GM19043 (cell line): ENCODE results near the gene EBF4.
"Not testable (repeated sequence)": the region's sequence is repeated elsewhere in the genome, so short reads cannot be mapped to it uniquely, and the experiment has no call there.

ENCODE experiments used
- ATAC-seq: cut with Tn5 transposase; IDR thresholded peaks from one replicate; pipeline ENCODE4 v1.9.1; 2021; ENCODE audit warnings: low read depth; ENCODE audit not compliant: unreplicated experiment

EBF4 gene

DNA sequence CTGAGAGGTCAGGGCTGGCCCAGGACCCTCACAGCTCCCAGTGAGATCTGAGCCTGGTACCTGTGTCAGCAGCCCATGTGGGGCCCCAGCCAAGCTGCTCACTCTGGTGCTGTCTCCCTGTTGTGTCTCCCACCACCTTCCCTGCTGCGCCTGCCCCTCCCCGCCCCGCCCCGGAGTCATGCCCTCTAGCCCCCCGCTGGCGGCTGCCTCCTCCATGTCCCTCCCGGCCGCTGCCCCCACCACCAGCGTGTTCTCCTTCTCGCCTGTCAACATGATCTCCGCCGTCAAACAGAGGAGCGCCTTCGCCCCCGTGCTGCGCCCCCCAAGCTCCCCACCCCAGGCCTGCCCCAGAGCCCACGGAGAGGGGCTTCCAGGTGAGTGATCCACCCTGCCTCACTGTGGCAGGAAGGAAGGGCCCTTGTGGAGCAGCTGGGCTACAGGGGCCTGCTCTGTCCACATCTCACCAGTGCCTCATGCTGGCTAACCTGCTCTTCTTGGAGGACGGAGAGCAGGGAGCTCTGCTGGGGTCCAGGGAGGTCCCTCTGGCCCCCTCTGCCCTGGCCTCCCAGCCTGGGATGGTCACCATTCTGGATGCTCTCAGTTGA is 63.0 kb downstream of the EBF4 start:
- ATAC-seq = no peak

GRCh38 chr20:2756056-2756611 is 63.6 kb downstream of the EBF4 start:
- no peak for ATAC-seq

DNA sequence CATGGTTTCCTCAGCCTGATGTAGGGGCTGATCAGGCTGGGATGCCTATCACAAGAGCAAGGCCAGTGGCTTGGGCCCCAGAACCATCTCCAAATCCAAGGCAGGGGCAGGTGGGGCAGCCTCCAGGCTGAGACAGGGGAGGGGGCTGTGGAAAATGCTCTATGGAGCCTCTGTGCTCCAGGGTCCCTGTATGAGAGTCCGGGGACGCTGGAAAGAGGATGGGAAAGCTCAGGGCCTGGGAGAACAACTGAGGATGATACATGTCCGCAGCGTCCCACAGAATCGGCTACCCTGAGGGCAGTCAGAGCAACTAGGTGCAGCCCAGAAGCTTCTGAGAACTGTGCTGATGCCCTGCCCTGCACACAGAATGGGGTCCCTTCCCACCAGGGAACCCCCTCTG is 64.4 kb downstream of the EBF4 start:
- ATAC-seq = no peak

GRCh38 chr20:2757969-2758368 is 65.4 kb downstream of the EBF4 start:
- ATAC-seq = no peak

- ATAC-seq = no peak
Measured at GRCh38 chr20:2759143-2759542, 66.6 kb downstream of the EBF4 start.

- no peak for ATAC-seq
Measured at GRCh38 chr20:2759603-2760296, 67.2 kb downstream of the EBF4 start.

DNA sequence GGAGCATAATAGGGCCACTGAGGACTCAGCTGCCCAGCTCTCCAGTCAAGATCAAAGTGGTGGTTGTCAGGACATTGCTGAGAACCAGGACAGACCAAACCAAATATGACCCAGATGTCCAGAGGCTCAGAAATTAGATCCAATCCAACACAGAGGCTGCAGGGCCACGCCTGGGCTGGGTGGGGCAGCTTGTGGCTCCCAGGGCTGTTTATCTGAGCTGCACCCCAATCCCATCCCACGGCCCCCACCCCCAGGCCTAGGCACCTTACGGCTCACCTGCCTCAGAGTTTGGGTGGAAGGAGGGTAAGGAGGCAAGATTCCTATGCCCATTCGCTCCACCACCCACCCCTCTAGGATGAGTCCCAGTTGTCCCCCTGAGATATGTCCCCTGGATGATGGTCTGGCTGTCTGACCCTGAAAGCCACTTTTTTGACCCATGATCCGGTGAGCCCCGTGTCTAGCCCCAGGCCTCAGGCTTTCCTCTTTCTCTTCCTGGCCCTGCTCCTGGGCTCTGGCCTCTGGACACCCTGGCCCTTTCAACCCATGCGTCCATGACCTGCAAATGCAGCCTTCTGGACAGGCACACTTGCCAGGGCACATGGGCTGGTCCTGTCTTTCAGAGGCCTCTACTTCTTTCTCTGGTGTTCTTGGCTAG is 67.8 kb downstream of the EBF4 start:
- ATAC-seq = no peak

DNA sequence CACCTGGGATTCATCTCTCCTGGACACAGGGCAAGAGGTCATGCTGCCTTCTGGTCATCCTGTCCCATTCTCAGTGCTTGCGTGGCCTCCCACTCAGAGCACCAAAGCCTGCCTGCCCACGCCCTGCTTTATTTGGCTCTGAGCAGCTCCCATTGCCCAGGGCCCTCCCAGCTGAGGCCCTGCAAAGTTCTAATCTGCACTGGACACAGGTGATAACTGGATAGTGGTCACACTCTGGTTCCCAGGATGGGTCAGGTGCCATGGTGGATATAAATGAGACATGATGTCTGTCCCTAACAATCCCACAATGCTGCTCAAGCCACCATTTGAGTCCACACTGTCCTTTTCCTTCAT is 68.3 kb downstream of the EBF4 start:
- no peak for ATAC-seq

GRCh38 chr20:2761885-2762284 is 69.3 kb downstream of the EBF4 start:
- no peak for ATAC-seq

DNA sequence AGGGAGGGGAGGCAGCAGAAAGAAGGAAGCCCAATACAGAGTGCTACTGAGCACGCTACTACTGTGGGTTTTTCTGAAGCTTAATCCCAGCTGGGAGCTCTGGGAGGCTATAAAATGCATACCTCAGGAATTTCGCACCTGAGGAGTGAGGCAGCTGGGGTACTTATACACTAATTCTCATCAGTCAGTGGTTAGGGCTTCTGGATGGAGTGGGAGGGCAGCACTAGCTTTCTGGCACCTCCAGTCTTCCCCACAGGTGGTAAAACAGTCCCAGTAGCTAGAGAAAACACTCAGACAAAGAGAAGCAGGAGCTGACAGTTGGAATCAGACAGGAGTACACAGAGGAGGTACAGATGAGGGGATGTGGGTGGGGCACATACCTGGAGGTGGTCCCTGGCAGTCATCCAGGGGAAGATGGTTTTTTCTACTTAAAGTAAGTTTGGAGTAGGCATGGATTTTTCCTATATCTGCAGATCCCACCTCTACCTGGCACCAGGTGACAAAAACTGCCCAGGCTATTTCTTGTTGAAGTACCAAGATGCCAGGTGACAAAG is 70.1 kb downstream of the EBF4 start:
- ATAC-seq = no peak

GRCh38 chr20:2763186-2763585 is 70.6 kb downstream of the EBF4 start:
- no peak for ATAC-seq

DNA sequence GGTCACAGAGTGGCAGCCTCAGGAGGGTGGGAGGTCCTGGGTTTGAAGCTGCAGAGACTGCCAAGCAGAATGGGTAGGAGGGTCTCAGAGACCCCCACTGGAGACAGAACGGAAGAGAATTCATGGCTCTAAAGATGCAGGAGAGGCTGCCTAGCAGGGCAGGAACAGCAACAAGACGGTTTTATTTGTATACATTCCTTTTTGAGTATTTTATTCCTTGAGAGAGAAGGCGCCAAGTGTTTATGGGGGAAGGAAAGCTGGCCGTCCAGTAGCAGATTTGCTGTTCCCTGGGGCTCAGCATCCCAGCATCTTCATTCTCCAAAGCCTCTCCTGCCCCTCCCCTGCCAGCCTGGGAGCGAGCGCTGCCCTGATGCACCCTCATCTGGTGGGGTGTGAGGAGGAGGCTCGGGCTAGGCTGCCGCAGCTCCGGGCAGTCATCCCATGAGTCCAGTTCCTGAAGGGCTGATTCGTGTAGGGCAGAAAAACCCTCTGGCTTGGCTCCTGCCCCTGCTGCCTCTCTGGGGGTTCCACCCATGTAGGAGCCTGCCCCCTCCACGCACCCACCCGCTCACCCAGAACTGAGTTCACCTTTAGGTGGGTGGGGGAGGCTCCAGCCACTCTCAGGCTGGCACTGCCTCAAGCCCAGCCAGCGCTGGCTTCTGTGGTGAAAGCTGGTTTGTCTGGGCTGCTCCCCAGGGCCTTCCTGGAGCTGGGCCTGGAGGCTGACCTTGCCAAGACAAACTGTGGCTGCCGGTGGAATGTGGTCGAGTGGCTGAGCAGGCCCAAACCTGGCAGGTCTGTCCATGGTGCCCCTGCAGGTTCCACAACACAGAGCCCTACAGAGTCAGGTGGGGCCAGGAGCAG is 75.4 kb downstream of the EBF4 start:
- no peak for ATAC-seq

- no peak for ATAC-seq
Measured at GRCh38 chr20:2768632-2769015, 76.0 kb downstream of the EBF4 start.

GRCh38 chr20:2770091-2770490 is 77.5 kb downstream of the EBF4 start:
- not testable (repeated sequence) for ATAC-seq

- ATAC-seq = no peak
Measured at GRCh38 chr20:2771631-2772080, 79.1 kb downstream of the EBF4 start.

GRCh38 chr20:2773812-2774211 is 81.2 kb downstream of the EBF4 start:
- ATAC-seq = no peak

GRCh38 chr20:2775139-2775538 is 82.6 kb downstream of the EBF4 start:
- no peak for ATAC-seq

GRCh38 chr20:2778602-2779321 is 86.2 kb downstream of the EBF4 start:
- no peak for ATAC-seq

GRCh38 chr20:2780948-2781347 is 88.4 kb downstream of the EBF4 start:
- ATAC-seq = no peak
